ENCODE data around the gene GATAD2B. TPM values are rescaled to one million over a fixed set of nuclear protein-coding genes. Genes with fewer than 3 reads are reported as not detected.

The GATAD2B gene
- total RNA-seq, 2 experiments from 2014 or later: 53.6 to 57.5 TPM

DNA sequence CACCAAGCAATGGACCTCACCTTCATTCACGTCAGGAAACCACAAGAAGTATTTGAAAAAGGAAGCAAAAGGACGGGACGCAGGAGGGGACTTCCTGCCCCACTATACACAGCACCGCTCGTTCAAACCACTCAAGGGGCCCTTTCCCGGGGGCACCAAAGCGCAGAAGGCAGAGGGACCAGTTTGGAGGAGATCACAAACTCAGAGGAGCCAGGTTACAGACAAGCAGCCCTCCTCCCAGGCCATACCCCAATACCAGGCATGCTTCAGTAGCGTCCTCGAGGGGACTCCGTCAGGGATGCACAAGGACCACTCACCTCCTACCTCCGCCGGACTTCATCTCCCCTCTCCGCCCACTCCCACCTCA is 35.0 kb upstream of the GATAD2B start:
- ChIA-PET POLR2A (interaction anchor here (0.8 to 3.6 kb wide), 5 partner anchors 9 to 33 kb away, joined by 3 to 22 read pairs (median 5); partner anchors contain the start of gene DENND4B), CTCF (interaction anchor here (0.6 to 2.1 kb wide), 5 partner anchors 10 to 297 kb away, joined by 3 to 8 read pairs (median 4); partner anchors contain the start of genes CREB3L4, DENND4B and RAB13)

DNA sequence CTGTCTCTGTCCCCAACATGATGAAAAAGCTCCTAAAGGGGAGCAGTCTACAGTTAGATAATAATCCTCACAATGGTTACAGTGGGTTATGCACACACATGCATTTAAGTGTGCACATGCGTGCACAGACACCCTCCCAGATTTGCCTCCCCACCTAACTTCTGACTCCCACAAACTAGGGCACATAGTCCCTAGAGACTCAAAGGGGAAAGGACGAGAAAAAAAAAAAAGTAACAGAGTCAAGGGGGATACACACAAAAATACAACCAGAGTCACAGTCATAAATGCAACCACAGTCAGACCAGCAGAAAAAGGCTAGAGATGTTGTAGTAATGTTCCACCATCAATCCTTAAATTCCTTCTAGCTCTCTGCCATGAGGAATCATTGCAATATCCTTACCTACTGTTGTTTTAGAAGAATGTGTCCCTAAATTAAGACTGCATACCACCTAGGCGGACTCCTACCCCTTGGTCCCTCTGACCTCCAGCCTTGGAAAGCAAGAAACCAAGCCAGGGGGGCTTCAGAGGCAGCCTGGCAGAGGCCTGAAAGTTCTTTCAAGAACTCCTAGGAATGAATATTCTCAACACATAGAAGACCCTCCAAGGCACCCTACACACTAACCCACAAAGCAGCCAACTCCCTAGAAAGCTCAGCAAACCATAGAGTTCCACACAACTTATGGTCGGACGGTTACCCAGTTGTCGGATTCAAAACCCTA is 34.4 kb upstream of the GATAD2B start:
- CTCF ChIA-PET: interaction anchor here (0.6 to 2.4 kb wide), 7 partner anchors 9 to 297 kb away, joined by 3 to 12 read pairs (median 6); partner anchors contain the start of genes CREB3L4 and DENND4B
- POLR2A ChIA-PET: interaction anchor here (0.8 to 3.6 kb wide), 5 partner anchors 9 to 33 kb away, joined by 5 to 22 read pairs (median 5); partner anchors contain the start of genes DENND4B and JTB

DNA sequence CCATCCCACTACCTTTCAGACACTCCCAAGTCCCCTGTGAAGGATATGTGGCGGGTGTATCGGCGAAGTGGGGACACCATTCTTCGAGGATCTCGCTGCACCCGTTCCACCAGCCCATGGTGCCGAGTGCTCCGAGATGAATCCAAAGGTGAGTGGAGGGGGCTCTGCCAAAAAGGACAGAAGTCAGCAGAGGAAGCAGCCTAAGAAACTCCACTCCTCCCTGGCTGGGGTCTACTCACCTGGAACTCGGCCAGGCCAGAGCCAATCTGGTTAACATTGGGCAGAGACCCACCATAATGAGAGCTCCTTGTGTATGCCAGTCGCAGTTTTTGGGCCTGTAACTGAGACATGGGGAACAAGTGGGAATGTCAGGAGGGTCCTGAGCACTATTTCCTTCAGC is 32.1 kb upstream of the GATAD2B start:
- ChIA-PET POLR2A (no interaction called here), CTCF (interaction anchor here (0.6 to 2.4 kb wide), 3 partner anchors 8 to 50 kb away, joined by 3 to 12 read pairs (median 5); partner anchors contain the start of genes DENND4B and SLC39A1)

DNA sequence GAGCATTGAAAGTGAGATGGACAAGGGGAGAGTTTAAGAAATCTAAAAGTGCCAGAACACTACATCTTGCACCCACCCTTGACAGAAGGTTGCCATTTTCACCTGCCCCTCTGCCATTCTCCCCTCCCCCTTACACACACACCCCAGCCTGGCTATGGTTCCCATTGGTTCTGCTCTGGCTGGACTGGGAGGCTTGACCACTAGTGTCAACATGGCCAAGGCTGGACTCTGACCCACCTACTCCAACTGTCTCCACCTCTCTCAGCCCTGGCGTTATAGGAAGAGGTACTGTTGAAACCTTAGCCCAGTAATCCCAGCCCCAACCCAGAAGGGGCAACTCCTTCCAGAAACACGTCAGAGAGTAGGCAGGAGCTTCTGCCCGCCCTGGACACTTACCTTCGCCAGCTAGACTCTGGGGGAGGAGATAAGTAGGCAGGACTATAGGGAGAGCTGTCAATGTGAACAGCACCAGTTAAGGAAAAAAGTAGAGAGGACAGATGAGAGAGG is 31.1 kb upstream of the GATAD2B start:
- ChIA-PET CTCF (interaction anchor here (0.6 to 1.6 kb wide), 3 partner anchors 9 to 45 kb away, joined by 3 to 6 read pairs (median 5); partner anchors contain the start of genes CREB3L4 and SLC39A1), POLR2A (no interaction called here)

DNA sequence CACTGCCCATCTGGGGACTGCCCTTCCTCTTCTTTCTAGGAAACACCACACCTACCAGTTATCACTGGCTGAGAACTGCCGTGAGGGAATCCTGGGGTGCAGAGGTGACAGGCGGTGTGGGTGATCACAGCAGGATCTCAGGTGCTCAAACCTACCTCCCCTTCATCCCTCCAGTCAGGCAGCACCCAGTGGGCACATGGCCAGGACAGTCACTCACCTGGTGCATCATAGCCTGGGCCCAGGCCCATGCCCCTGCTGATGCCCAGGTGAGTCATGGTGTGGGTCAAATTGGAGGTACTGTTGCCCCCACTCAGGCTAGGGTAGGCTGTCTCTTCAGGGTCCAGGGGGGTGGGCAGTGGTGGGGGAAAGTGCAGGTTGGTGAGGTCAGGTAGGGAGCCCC is 29.0 kb upstream of the GATAD2B start:
- POLR2A ChIA-PET: no interaction called here
- CTCF ChIA-PET: interaction anchor here (1.4 kb wide), 1 partner anchor 11 kb away, joined by 3 read pairs; no protein-coding TSS in a partner anchor

DNA sequence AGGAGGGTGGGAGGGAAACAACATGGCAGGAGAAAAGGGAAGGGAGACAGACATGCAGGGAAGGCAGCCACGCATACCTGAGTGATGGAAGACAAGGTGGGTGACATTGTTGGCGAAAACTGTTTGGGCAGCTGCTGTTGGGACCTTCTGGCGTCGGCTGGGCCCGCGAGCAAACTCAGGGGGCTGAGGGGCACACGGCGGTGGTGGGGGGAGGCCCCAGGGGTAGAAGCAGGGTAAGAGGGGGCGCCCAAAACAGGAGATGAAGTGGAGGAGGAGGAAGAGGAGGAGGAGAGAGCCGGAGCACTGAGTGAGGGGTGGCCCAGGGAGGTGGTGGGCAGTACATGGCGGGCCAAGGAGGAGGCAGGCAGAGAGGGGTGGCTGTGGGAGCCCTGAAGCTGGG is 28.4 kb upstream of the GATAD2B start:
- POLR2A ChIA-PET: no interaction called here
- CTCF ChIA-PET: interaction anchor here (1.4 kb wide), 1 partner anchor 10 kb away, joined by 3 read pairs; no protein-coding TSS in a partner anchor

- ChIA-PET CTCF (interaction anchor here (0.6 to 4.2 kb wide), 23 partner anchors 9 to 269 kb away, joined by 3 to 31 read pairs (median 5); partner anchors contain the start of genes CREB3L4, CRTC2, GATAD2B and JTB), POLR2A (interaction anchor here (0.5 to 3.5 kb wide), 12 partner anchors 11 to 307 kb away, joined by 3 to 32 read pairs (median 8); partner anchors contain the start of genes CRTC2, GATAD2B, JTB and SLC39A1)
These were observed 24.0 kb upstream of the GATAD2B start, which contains the start of gene DENND4B for GRCh38 chr1:153946622-153947241. Gene DENND4B, minus strand, starts transcription at chr1:153946718. Its CDS starts 2,344 bp downstream, at chr1:153944374.

- CTCF ChIA-PET: interaction anchor here (0.6 to 4.2 kb wide), 25 partner anchors 10 to 154 kb away, joined by 3 to 31 read pairs (median 5); partner anchors contain the start of genes CREB3L4, CRTC2, GATAD2B and JTB
- POLR2A ChIA-PET: interaction anchor here (0.5 to 3.5 kb wide), 14 partner anchors 11 to 306 kb away, joined by 3 to 32 read pairs (median 6); partner anchors contain the start of genes CREB3L4, CRTC2, GATAD2B and JTB
These were observed 23.2 kb upstream of the GATAD2B start for GRCh38 chr1:153945795-153946621.

- POLR2A ChIA-PET: interaction anchor here (1.1 to 3.5 kb wide), 6 partner anchors 12 to 45 kb away, joined by 4 to 32 read pairs (median 13); partner anchors contain the start of genes CREB3L4, CRTC2, GATAD2B and JTB
- CTCF ChIA-PET: interaction anchor here (0.6 to 4.2 kb wide), 18 partner anchors 11 to 328 kb away, joined by 3 to 31 read pairs (median 5); partner anchors contain the start of genes CREB3L4, CRTC2, GATAD2B and JTB
These were observed 22.5 kb upstream of the GATAD2B start for GRCh38 chr1:153945131-153945794.

- POLR2A ChIA-PET: interaction anchor here (1.1 to 3.5 kb wide), 5 partner anchors 13 to 46 kb away, joined by 4 to 32 read pairs (median 5); partner anchors contain the start of genes CREB3L4, CRTC2, GATAD2B and JTB
- CTCF ChIA-PET: interaction anchor here (0.6 to 4.2 kb wide), 8 partner anchors 13 to 328 kb away, joined by 3 to 29 read pairs (median 4); partner anchors contain the start of genes GATAD2B, RAB13 and RPS27
These were observed 22.0 kb upstream of the GATAD2B start for GRCh38 chr1:153944827-153945117.

DNA sequence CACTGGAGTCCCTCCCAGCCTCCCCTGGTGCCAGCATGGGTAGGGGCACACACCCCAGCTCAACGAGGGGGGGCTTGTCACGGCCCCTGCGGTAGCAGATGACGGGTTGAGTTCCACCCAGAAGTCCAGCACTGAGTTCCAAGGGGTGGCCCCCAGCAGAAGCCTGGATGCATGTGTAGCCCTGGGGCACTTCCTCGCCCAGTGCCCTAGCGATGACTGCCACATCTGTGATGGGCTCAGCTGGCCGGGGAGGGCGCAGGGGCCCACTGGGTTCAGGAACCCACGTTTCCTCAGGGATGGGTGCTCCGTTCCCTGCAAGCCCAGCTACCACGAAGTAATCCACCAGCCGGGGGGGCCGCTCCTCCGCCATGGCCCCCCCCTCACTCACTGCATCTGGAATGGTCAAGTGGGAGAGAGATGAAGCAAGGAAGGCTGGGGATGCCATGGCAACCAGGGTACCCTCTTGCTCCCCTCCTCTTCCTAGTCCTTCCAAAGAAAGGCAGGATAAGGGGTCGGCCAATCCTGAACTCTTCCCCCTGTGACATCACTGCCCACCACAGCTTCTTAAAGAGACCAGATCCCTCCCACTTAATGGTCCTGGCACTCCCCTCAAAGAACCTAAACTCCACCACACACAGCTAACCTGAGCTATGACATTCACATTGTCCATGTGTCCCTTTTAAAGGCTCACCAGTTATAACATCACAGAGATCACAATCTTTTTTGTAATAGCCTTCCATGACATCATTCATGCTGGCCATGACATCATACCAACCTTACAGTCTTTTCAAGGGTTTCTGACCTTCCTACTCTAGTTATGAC is 21.4 kb upstream of the GATAD2B start:
- POLR2A ChIA-PET: interaction anchor here (0.5 to 3.5 kb wide), 7 partner anchors 13 to 46 kb away, joined by 3 to 32 read pairs (median 5); partner anchors contain the start of genes CREB3L4, CRTC2, GATAD2B and JTB

DNA sequence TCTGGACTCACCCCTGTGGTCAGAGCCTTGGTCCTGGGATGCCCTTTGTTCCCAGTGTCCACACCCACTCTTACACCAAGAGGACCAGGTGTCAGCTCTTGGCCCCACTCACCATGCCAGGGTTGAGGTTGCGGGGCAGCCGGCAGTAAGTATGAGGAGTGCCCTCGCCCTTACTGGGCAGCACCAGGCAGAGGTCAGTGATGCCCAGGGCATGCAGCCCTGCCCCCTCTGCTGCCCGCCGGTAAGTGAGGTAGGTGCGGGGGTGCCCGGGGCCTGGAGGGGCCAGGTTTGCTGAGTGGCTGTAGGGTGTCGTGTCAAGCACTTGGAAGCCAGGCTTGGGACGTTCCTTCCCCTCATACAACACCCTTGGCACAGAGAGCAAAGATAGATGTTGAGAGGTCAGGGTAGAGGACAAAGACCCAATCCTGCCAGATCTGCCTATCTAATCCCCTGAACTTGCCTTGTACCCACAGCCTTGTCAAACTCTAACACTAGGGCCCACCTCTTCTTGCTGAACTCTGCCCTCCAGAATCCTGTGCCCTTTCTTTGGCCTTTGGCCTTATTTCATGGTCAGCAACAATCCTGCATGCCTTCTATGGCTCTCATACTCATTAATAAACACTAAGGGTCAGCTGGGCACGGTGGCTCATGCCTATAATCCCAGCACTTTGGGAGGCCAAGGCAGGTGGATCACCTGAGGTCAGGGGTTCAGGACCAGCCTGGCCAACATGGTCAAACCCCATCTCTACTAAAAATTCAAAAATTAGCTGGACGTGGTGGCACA is 20.2 kb upstream of the GATAD2B start:
- ChIA-PET POLR2A (interaction anchor here (1.1 kb wide), 1 partner anchor 20 kb away, joined by 10 read pairs; the partner anchor contains the start of gene GATAD2B), CTCF (interaction anchor here (0.6 to 4.2 kb wide), 4 partner anchors 22 to 44 kb away, joined by 3 to 29 read pairs (median 16); partner anchors contain the start of genes CREB3L4, GATAD2B and RAB13)

More for the DNA sequence above, 21.4 kb upstream of the GATAD2B start:
- CTCF ChIA-PET: interaction anchor here (0.6 to 4.2 kb wide), 8 partner anchors 13 to 329 kb away, joined by 3 to 29 read pairs (median 4); partner anchors contain the start of genes CREB3L4, GATAD2B, RAB13 and RPS27

GRCh38 chr1:153941826-153942725 is 19.3 kb upstream of the GATAD2B start:
- CTCF ChIA-PET: no interaction called here

GRCh38 chr1:153940756-153941155 is 18.0 kb upstream of the GATAD2B start:
- ChIA-PET POLR2A (no interaction called here), CTCF (interaction anchor here (0.8 kb wide), 1 partner anchor 10 kb away, joined by 3 read pairs; no protein-coding TSS in a partner anchor)

More at GRCh38 chr1:153941826-153942725, 19.3 kb upstream of the GATAD2B start:
- POLR2A ChIA-PET: no interaction called here

DNA sequence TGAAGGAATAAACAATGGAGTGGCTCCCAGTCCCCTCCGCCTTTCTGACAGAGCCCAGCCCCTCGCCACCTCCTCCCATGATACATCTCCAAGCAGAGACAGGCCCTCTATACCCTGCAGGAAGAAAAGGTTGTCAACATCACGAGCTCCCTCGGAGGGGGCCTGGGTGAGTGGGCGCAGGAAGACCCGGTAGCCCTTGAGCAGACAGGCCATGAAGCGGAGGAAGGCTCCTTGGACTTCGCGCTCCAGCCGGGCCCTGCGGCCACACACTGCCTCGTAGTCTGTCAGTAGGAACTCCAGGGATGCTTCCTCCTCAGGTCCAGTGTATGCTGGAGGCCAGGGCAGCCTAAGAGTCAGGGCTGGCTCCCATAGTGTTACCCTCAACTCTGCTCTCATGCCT is 16.7 kb upstream of the GATAD2B start:
- ChIA-PET POLR2A (no interaction called here), CTCF (interaction anchor here (0.6 kb wide), 1 partner anchor 85 kb away, joined by 3 read pairs; no protein-coding TSS in a partner anchor)
